Muscle of leg (tissue), 11 donors: Measurements from ENCODE around the gene DDX17. TPM values are rescaled to one million over a fixed set of nuclear protein-coding genes. Genes with fewer than 3 reads are reported as not detected.

Experiments used
- DNase-seq: peaks from one replicate; pipeline ENCODE4 v3.0.0; 2013
- H3K27ac ChIP-seq: one replicate; pipeline ENCODE4 v1.5.1; 2013; ENCODE audit warnings: mild to moderate bottlenecking, low read length, control low read depth
- H3K27me3 ChIP-seq: one replicate; pipeline ENCODE4 v1.6.1; 2013; ENCODE audit warnings: low read length; ENCODE audit not compliant: control insufficient read depth, insufficient read depth
- H3K36me3 ChIP-seq: one replicate; pipeline ENCODE4 v1.6.1; 2013; ENCODE audit warnings: low read length; ENCODE audit not compliant: control insufficient read depth, insufficient read depth
- H3K4me1 ChIP-seq: one replicate; pipeline ENCODE4 v1.6.1; 2013; ENCODE audit warnings: low read length; ENCODE audit not compliant: control insufficient read depth, insufficient read depth
- H3K4me3 ChIP-seq: one replicate; pipeline ENCODE4 v1.5.1; 2013; ENCODE audit warnings: low read length, control low read depth
- H3K9me3 ChIP-seq: replicated peaks from 2 replicates; pipeline ENCODE4 v1.6.1; 2013; ENCODE audit warnings: low read depth, low read length; ENCODE audit not compliant: control insufficient read depth
- WGBS: methylation state at CpG from one replicate; pipeline ENCODE4 v1.1.5; 2013; ENCODE audit warnings: missing lambda C conversion rate; ENCODE audit not compliant: insufficient coverage; 5-methylcytosine and 5-hydroxymethylcytosine counted together
- polyA plus RNA-seq, 8 donors: library from polyadenylated mRNA; unstranded; fragments of 120-200 nt; gene quantifications; one replicate each; pipeline versions ENCODE4 v1.2.1 to v1.2.3, GENCODE V29; 2013; ENCODE audit warnings: inconsistent platforms in 1 of 8, low replicate concordance in 1 of 8; ENCODE audit not compliant: insufficient read length in 8 of 8, insufficient read depth in 1 of 8
- total RNA-seq: library from RNA; stranded (reverse); fragments of 120-200 nt; gene quantifications from one replicate; pipeline ENCODE4 v1.2.4, GENCODE V29; 2013

DDX17 gene
- total and polyA plus RNA-seq, 9 donors: 280 to 410 (median 307) TPM

DNA sequence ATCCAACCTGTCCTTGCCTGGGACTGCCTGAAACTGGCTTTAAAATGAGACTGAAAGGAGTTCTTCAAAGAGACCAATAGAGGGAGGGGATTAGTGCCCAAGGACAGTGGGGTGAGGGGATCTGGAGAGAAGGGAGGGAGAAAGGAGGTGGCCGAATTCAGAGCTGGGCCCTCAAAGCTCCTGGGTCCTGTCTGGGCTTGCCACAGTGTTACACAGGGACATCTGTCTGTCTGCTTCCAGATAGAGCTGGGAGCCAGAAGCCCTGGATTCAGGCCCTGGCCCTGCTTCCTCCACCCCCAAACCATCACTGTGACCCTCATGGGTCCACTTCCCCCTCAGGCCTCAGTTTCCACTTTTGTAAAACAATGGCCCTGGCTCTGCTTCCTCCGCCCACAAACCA lies 54.7 kb downstream of the DDX17 start:
- Histone ChIP-seq H3K36me3 (no peaks in the 10 kb centered on the region), H3K4me3 (no peak overlapping the region), H3K9me3 (no peaks in the 10 kb centered on the region), H3K4me1 (peaks cover 39% of the 10 kb centered on the region), H3K27ac (no peak overlapping the region), H3K27me3 (peaks cover 65% of the 10 kb centered on the region)
- DNase-seq: no peak
- WGBS: 66% methylated on average over 2 of the region's 2 CpGs

GRCh38 chr22:38450234-38450797 lies 55.8 kb downstream of the DDX17 start:
- no peak overlapping the region for H3K4me3 ChIP-seq
- no peak overlapping the region for H3K27ac ChIP-seq
- DNase-seq: no peak
- WGBS: 39% methylated on average over 9 of the region's 11 CpGs
- peaks cover 63% of the 10 kb centered on the region for H3K27me3 ChIP-seq
- H3K4me1 ChIP-seq: peaks cover 38% of the 10 kb centered on the region
- no peaks in the 10 kb centered on the region for H3K36me3 ChIP-seq
- no peaks in the 10 kb centered on the region for H3K9me3 ChIP-seq

DNA sequence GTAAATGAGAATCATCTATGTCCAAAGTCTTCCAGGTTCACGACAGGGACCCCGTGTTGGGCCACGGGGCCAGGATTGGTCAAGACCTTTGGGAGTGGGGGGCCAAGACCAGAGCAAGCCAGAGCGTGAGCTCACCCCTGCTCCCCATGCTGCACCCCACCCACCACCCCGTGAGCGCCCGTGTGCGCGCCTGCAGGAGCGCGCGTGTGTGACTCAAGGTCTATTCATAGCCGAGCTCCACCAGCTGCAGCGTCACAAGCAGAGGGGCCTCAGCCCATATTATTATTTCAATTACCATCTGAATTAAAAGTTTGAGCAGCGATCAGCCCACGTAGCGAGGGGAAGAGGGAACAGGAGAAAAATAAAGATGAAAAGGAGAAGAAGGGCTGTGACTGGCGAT lies 56.3 kb downstream of the DDX17 start:
- Histone ChIP-seq H3K27me3 (peaks cover 67% of the 10 kb centered on the region), H3K4me1 (peaks cover 38% of the 10 kb centered on the region), H3K4me3 (no peak overlapping the region), H3K27ac (no peak overlapping the region), H3K9me3 (no peaks in the 10 kb centered on the region), H3K36me3 (no peaks in the 10 kb centered on the region)
- 70% methylated on average over 4 of the region's 18 CpGs for WGBS
- no peak for DNase-seq

DNA sequence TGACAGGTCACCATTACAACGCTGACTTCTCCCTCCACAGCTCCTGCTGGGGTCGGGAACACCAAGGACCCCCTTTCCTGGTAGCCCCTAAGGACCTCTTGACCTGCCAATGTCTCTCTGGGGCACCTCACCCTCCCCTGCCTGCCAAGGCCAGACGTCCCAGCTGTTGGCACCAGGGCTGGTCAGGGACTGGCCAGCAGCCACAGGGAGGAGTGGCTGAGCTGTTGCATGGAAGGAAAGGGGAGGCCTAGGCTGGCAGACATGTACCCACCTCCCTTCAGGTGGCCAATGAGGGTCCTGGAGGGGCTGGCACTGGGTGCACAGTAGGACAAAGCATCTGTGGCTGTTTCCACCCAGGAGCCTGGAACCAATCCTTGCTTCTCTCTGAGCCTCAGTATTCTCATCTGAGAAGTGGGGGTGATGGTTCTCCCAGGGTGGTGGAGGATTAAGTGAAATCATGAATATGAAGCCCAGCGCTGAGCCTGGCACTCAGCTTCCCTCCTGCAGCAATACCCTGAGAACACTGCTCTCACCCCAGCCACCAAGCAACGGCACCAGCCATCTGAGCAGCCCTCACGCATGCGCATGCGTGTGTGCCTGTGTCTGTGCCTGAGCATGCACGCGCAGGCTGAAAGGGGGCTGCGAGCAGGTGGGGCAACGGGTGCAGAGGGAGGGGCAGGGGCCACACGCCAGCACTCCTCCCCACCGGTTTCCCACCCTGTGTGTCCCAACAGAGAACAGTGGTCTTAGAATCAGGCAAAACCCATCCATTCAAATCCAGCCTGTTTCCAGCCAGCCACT lies 57.0 kb downstream of the DDX17 start:
- Histone ChIP-seq H3K27ac (no peak overlapping the region), H3K4me1 (peaks cover 33% of the 10 kb centered on the region), H3K4me3 (no peak overlapping the region), H3K36me3 (no peaks in the 10 kb centered on the region), H3K27me3 (peaks cover 68% of the 10 kb centered on the region), H3K9me3 (no peaks in the 10 kb centered on the region)
- 71% methylated on average over 12 of the region's 14 CpGs for WGBS
- no peak for DNase-seq

DNA sequence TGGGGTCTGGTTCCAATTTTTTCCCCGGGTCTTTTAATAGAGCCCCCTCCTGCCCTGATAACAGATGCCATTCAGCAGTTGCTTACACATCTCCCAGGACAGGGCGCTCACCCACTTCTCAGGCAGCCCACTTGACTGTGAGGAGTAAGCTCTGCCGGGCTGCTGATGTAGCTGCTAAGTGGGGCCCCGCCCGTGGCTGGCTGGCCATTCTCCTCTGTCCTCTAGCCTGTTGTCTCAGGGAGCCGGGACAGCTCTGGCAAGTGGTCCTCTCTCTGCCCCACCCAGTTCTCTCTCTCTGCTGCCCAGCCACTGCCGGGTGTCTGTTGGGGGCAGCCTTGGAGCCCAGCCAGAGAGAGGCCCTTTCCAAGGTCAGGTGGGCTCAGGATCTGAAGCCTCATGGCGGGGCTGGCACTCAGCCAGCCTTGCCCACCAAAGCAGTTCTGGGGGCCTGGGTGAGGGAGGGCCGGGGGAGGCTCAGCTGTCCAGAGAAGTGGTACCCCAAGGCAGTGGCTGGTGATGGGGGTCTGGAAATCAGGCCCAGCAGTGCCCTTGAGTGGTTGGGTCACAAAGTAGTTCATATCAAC lies 60.0 kb downstream of the DDX17 start:
- no peak for DNase-seq
- no peak overlapping the region for H3K4me3 ChIP-seq
- peaks cover 21% of the 10 kb centered on the region for H3K4me1 ChIP-seq
- peaks cover 56% of the 10 kb centered on the region for H3K27me3 ChIP-seq
- H3K36me3 ChIP-seq: no peaks in the 10 kb centered on the region
- H3K27ac ChIP-seq: no peak overlapping the region
- no peaks in the 10 kb centered on the region for H3K9me3 ChIP-seq
- WGBS: 36% methylated on average over 8 of the region's 9 CpGs

- Histone ChIP-seq H3K36me3 (no peaks in the 10 kb centered on the region), H3K4me1 (peaks cover 14% of the 10 kb centered on the region), H3K4me3 (no peak overlapping the region), H3K27ac (no peak overlapping the region), H3K27me3 (peaks cover 51% of the 10 kb centered on the region), H3K9me3 (no peaks in the 10 kb centered on the region)
- no peak for DNase-seq
- WGBS: 80% methylated on average over 10 of the region's 10 CpGs
Measured at GRCh38 chr22:38444783-38445182, 61.3 kb downstream of the DDX17 start.

GRCh38 chr22:38443628-38444521 lies 62.2 kb downstream of the DDX17 start:
- no peaks in the 10 kb centered on the region for H3K36me3 ChIP-seq
- H3K4me3 ChIP-seq: no peak overlapping the region
- WGBS: 54% methylated on average over 19 of the region's 21 CpGs
- H3K4me1 ChIP-seq: peaks cover 6% of the 10 kb centered on the region
- no peak for DNase-seq
- no peaks in the 10 kb centered on the region for H3K9me3 ChIP-seq
- H3K27me3 ChIP-seq: peaks cover 44% of the 10 kb centered on the region
- no peak overlapping the region for H3K27ac ChIP-seq

DNA sequence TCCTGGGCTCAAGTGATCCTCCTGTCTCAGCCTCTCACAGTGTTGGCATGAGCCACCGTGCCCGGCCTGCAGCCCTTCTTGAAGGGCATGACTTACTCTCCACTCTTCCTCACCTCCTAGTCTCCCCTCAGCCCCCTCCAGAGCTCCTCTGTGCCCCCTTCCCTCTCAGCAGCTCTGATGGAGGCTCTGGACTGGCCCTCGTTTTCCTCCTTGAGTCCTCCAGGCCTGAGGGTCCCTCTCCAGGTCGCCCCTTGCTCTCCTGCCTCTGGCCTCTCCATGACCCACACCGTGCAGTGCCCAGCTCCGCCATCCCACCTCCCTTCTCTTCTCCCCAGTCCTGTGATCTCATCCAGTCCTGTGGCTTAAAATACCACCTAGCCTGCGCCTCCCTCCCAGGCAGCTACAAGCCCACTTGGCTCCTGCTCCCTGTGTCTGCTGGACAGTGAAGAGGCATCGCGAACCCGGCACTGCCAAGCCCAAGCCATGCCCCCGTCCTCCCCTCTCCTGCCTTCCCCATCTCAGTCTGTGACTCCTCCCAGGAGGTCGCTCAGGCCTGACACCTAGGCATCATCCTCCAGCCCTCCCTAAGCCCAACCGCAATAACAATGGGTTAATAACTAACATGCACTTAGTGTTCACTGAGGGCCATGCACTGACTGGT lies 63.0 kb downstream of the DDX17 start:
- Histone ChIP-seq H3K27ac (no peak overlapping the region), H3K27me3 (peaks cover 44% of the 10 kb centered on the region), H3K4me1 (peaks cover 3% of the 10 kb centered on the region), H3K36me3 (no peaks in the 10 kb centered on the region), H3K4me3 (no peak overlapping the region), H3K9me3 (no peaks in the 10 kb centered on the region)
- 54% methylated on average over 13 of the region's 13 CpGs for WGBS
- no peak for DNase-seq

DNA sequence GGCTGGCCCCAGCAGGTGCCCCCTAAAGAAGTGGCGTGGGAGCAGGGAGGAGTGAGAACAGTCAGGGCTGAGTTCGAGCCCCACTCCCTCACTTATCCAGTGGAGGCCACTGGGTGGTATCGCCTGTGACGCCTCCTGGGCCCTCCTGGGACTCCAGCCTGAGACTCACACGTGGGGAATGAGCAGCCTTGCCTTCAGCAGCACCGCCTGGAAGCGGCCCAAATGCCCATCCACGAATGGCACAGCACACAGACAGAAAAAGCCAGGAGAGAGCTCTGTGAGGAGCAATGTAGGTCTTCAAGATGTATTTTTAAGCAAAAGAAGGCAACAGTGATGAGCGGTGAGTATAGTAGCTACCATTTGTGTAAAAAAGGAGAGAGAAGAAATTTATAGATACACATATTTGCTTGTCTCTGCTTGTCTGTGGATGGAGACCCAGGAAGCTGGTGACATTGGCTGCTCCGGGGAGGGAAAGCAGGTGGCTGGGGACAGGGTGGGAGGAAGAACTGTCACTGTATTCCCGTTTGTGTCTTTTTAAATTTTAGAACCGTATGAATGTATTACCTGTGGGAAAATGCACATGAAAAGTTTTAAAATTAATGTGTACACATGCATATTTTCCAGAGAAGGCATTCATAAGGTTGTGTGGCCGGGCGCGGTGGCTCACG lies 64.4 kb downstream of the DDX17 start:
- peaks cover 40% of the 10 kb centered on the region for H3K27me3 ChIP-seq
- H3K9me3 ChIP-seq: no peaks in the 10 kb centered on the region
- no peak overlapping the region for H3K4me3 ChIP-seq
- no peak overlapping the region for H3K27ac ChIP-seq
- no peaks in the 10 kb centered on the region for H3K36me3 ChIP-seq
- DNase-seq: no peak
- peaks cover 3% of the 10 kb centered on the region for H3K4me1 ChIP-seq
- WGBS: 68% methylated on average over 11 of the region's 16 CpGs
